Naive thymus-derived CD4-positive, alpha-beta T cell (primary cell): ENCODE measurements around the gene CDH12. TPM values are rescaled to one million over a fixed set of nuclear protein-coding genes. Genes with fewer than 3 reads are reported as not detected.

Experiments
- ATAC-seq: fragments of 150-1000 bp; cut with Tn5 transposase; 2 replicates; pipeline ENCODE4 v1.10.0; 2021; ENCODE audit warnings: mild to moderate bottlenecking, moderate library complexity
- CTCF ChIA-PET: fragments of 350-600 bp; sonication (Branson Sonifier 250); formaldehyde crosslinking; loops from one replicate; lab custom pipeline; 2021; ENCODE audit warnings: antibody characterized with exemption; lab: Charles Lee
- POLR2A ChIA-PET: fragments of 350-600 bp; sonication (Branson Sonifier 250); formaldehyde crosslinking; loops from one replicate; lab custom pipeline; 2021; ENCODE audit warnings: antibody characterized with exemption, inconsistent platforms; lab: Charles Lee
- DNase-seq, 9 donors: peaks; one replicate each; pipeline versions ENCODE4 v3.0.0 to v3.0.0-alpha.2; 2020 to 2022; ENCODE audit warnings: mixed read lengths in 1 of 9
- H3K27ac ChIP-seq: one replicate; pipeline ENCODE4 v1.7.0; 2013; ENCODE audit warnings: mild to moderate bottlenecking, low read depth, low read length, moderate library complexity
- H3K27me3 ChIP-seq, 2 donors: one replicate each; pipeline ENCODE4 v1.7.0; 2013; ENCODE audit warnings: low read length in 2 of 2, mild to moderate bottlenecking in 2 of 2, moderate library complexity in 2 of 2; ENCODE audit not compliant: control insufficient read depth in 2 of 2, insufficient read depth in 2 of 2
- H3K36me3 ChIP-seq, 3 experiments: 1 replicate in 2 of 3; 2 replicates in 1 of 3; pipeline ENCODE4 v1.7.0; 2013; ENCODE audit warnings: low read length in 3 of 3, mild to moderate bottlenecking in 3 of 3, moderate library complexity in 1 of 3; ENCODE audit not compliant: insufficient read depth in 3 of 3, control insufficient read depth in 2 of 3
- H3K4me1 ChIP-seq, 2 donors: one replicate each; pipeline ENCODE4 v1.7.0; 2013; ENCODE audit warnings: low read length in 2 of 2, mild to moderate bottlenecking in 2 of 2, moderate library complexity in 1 of 2; ENCODE audit not compliant: control insufficient read depth in 2 of 2, insufficient read depth in 2 of 2
- H3K4me3 ChIP-seq: 2 replicates; pipeline ENCODE4 v1.7.0; 2013; ENCODE audit warnings: mild to moderate bottlenecking, low read length
- H3K9me3 ChIP-seq, 3 experiments: 1 replicate in 2 of 3; 2 replicates in 1 of 3; pipeline ENCODE4 v1.7.0; 2013; ENCODE audit warnings: low read length in 3 of 3; ENCODE audit not compliant: control insufficient read depth in 2 of 3
- H3K27ac Mint-ChIP-seq, 9 donors: one replicate each; pipeline ENCODE4 v1.8.0; 2020 to 2022; ENCODE audit warnings: mixed read lengths in 9 of 9, mild to moderate bottlenecking in 8 of 9, moderate library complexity in 5 of 9, inconsistent platforms in 2 of 9
- H3K27me3 Mint-ChIP-seq, 5 donors: one replicate each; pipeline ENCODE4 v1.8.0; 2021 to 2022; ENCODE audit warnings: mixed read lengths in 5 of 5, mild to moderate bottlenecking in 1 of 5
- H3K36me3 Mint-ChIP-seq, 5 donors: one replicate each; pipeline ENCODE4 v1.8.0; 2020 to 2022; ENCODE audit warnings: mixed read lengths in 5 of 5, mild to moderate bottlenecking in 3 of 5, inconsistent platforms in 1 of 5
- H3K4me1 Mint-ChIP-seq, 7 donors: one replicate each; pipeline ENCODE4 v1.8.0; 2020 to 2022; ENCODE audit warnings: mixed read lengths in 7 of 7, mild to moderate bottlenecking in 3 of 7, inconsistent platforms in 1 of 7
- H3K4me3 Mint-ChIP-seq, 10 donors: one replicate each; pipeline ENCODE4 v1.8.0; 2020 to 2022; ENCODE audit warnings: mild to moderate bottlenecking in 10 of 10, mixed read lengths in 10 of 10, moderate library complexity in 6 of 10, inconsistent platforms in 2 of 10
- H3K9me3 Mint-ChIP-seq, 11 donors: one replicate each; pipeline ENCODE4 v1.8.0; 2020 to 2022; ENCODE audit warnings: mixed read lengths in 11 of 11, mild to moderate bottlenecking in 4 of 11, inconsistent platforms in 1 of 11, moderate library complexity in 1 of 11
- intact Hi-C, 2 donors: fragments of 100-400 bp; cut with micrococcal nuclease; formaldehyde crosslinking; loops; one replicate each; pipeline ENCODE4 v1.15.1; 2023
- polyA plus RNA-seq, 2 donors: library from polyadenylated mRNA; unstranded; fragments of 300-500 nt; fragmentation: Illumina TruSeq; gene quantifications; one replicate each; pipeline ENCODE4 v1.2.3, GENCODE V29; 2021
- total RNA-seq, 6 experiments: library from RNA in 5 of 6; stranded (reverse) in 5 of 6; gene quantifications; 1 replicate in 5 of 6; 2 replicates in 1 of 6; pipeline ENCODE4 v1.2.3 and lab custom pipeline; 2021 to 2026

CDH12 gene
- total and polyA plus RNA-seq, 7 experiments from 2014 or later: not detected

DNA sequence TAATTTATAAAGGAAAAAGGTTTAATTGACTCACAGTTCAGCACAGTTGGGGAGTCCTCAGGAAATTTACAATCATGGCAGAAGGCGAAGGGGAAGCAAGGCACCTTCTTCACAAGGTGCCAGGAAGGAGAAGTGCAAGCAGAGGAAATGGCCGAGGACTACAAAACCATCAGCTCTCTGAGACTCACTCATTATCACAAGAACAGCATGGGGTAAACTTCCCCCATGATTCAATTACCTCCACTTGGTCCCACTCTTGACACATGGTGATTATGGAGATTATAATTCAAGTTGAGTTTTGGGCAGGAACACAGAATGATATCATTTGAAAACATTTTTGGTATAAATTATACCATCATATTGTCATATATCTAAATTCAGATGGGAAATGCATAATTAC is 934.7 kb downstream of the CDH12 start:
- no peak overlapping the region for H3K4me3 ChIP-seq
- H3K36me3 ChIP-seq: no peaks in the 10 kb centered on the region
- Mint-ChIP-seq H3K36me3 (no peaks in the 10 kb centered on the region), H3K4me3 (no peak overlapping the region), H3K27me3 (no peaks in the 10 kb centered on the region), H3K27ac (no peak overlapping the region), H3K4me1 (peaks cover 0 to 2% (median 0%) of the 10 kb centered on the region in 7 donors), H3K9me3 (peaks cover 0 to 20% (median 1%) of the 10 kb centered on the region in 11 donors)
- ChIA-PET POLR2A (no interaction called here), CTCF (no interaction called here)
- H3K4me1 ChIP-seq: no peaks in the 10 kb centered on the region
- no peak overlapping the region for H3K27ac ChIP-seq
- no peaks in the 10 kb centered on the region for H3K27me3 ChIP-seq
- H3K9me3 ChIP-seq: no peaks in the 10 kb centered on the region
- DNase-seq (no peak), ATAC-seq (no peak)
- intact Hi-C loops: no loop called here

DNA sequence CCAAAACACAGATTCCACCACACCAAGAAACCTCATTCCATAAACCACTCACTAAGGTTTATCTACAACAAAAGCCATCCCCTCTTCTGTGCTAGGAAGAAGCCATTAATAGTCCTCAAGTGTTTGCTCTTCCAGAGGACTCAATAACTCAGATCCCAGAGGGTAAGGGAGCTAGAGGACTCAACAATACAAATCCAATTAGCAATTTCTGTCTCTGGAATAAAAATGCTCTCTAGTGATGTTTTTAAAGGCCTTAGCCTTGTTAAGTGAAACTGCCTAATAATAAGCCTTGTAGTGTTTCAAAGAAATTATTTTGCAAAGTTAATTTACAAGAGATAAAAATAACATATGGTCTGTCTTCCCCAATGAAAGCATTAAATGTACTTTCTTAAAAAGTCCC is 942.4 kb downstream of the CDH12 start:
- no peak overlapping the region for H3K27ac Mint-ChIP-seq
- CTCF ChIA-PET: no interaction called here

DNA sequence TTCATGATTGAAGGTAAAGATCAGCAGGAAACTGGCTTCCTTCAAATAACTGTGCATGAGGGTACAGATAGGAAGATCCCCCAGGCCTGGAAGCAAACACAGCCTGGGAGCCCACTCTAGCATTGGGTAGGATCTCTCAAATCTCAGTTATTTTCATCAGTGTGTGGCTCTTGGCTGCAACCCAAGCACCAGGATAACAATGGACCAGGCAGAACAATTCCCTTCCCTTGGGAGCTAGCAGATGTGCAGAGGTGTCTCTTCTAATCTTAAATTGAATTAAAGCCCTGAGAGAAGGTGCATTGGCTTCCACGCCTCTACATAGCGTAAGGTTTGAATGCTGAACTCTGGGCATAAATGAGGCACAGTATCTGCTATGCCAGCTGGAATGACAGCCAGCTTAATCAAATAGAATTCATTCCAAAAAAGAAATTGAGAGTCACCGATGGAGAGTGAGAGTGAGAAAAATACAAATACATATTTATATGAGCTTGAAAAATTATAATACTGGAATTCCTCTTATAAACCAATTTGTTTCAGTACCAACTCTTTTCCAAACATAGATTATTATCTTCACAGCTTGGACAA is 957.3 kb downstream of the CDH12 start:
- Mint-ChIP-seq H3K4me3 (no peak overlapping the region), H3K9me3 (peaks cover 0 to 12% (median 4%) of the 10 kb centered on the region in 11 donors), H3K36me3 (no peaks in the 10 kb centered on the region), H3K27me3 (no peaks in the 10 kb centered on the region), H3K27ac (no peak overlapping the region), H3K4me1 (peaks cover 0 to 1% (median 0%) of the 10 kb centered on the region in 7 donors)
- DNase-seq: no peak
- H3K27ac ChIP-seq: no peak overlapping the region
- H3K4me1 ChIP-seq: no peaks in the 10 kb centered on the region
- no peaks in the 10 kb centered on the region for H3K27me3 ChIP-seq
- no peak for ATAC-seq
- ChIA-PET CTCF (no interaction called here), POLR2A (no interaction called here)
- no peaks in the 10 kb centered on the region for H3K36me3 ChIP-seq
- no peak overlapping the region for H3K4me3 ChIP-seq
- H3K9me3 ChIP-seq: peaks cover 0 to 3% (median 0%) of the 10 kb centered on the region in 3 experiments
- intact Hi-C loops: no loop called here

More for the DNA sequence above, 942.4 kb downstream of the CDH12 start:
- Mint-ChIP-seq H3K36me3 (peaks cover 0 to 4% (median 0%) of the 10 kb centered on the region in 5 donors), H3K4me1 (no peaks in the 10 kb centered on the region), H3K27me3 (no peaks in the 10 kb centered on the region), H3K9me3 (peaks cover 0 to 20% (median 1%) of the 10 kb centered on the region in 11 donors), H3K4me3 (no peak overlapping the region)
- intact Hi-C loops: no loop called here
- H3K4me3 ChIP-seq: no peak overlapping the region
- DNase-seq (no peak), ATAC-seq (no peak)
- no peaks in the 10 kb centered on the region for H3K27me3 ChIP-seq
- POLR2A ChIA-PET: no interaction called here
- H3K9me3 ChIP-seq: no peaks in the 10 kb centered on the region
- H3K27ac ChIP-seq: no peak overlapping the region
- H3K4me1 ChIP-seq: no peaks in the 10 kb centered on the region
- H3K36me3 ChIP-seq: no peaks in the 10 kb centered on the region

DNA sequence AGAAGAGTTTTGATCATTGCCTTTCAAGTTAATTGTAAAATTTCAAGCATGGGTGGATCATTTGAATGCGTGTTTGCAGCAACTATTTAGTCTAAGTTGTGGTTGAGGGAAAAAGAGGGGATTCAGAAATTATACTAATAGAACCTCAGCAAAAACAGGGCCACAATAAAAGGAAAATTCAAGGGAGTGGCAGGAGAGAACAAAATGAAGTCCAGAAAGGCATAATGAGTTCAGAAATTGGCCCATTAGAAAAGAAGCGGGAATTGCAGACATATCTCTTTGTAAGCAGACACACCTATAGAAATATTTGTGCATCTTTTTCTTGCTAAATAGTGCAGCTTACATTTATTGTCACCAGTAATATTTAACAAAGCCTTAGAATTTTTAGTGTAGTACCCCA is 960.0 kb downstream of the CDH12 start:
- no peak overlapping the region for H3K4me3 Mint-ChIP-seq
- no peaks in the 10 kb centered on the region for H3K36me3 Mint-ChIP-seq
- DNase-seq: no peak
- peaks cover 0 to 1% (median 0%) of the 10 kb centered on the region in 7 donors for H3K4me1 Mint-ChIP-seq
- Histone ChIP-seq H3K9me3 (no peaks in the 10 kb centered on the region), H3K4me3 (no peak overlapping the region), H3K27me3 (no peaks in the 10 kb centered on the region), H3K27ac (no peak overlapping the region), H3K36me3 (no peaks in the 10 kb centered on the region), H3K4me1 (no peaks in the 10 kb centered on the region)
- H3K27ac Mint-ChIP-seq: no peak overlapping the region
- no peak for ATAC-seq
- ChIA-PET CTCF (no interaction called here), POLR2A (no interaction called here)
- intact Hi-C loops: no loop called here
- H3K27me3 Mint-ChIP-seq: no peaks in the 10 kb centered on the region
- peaks cover 0 to 17% (median 3%) of the 10 kb centered on the region in 11 donors for H3K9me3 Mint-ChIP-seq

DNA sequence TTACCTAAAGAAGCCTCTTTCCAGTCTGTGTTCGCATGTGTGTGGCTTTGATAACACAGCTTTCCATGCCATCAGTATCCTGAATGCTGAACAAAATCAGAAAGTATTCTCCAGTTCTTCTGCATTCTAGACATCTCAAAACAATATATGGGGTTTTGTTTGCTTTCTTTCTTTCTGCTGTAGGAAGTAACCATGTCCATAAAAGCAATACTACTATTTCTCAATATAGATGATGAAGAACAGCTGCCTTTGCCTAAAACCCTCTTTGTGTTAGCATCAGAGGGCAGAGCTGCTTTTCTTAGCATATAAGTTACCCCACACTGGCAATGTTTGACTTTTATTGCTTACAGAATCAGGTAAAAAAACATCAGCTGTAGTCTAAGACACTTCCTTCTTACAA is 963.6 kb downstream of the CDH12 start:
- H3K4me1 Mint-ChIP-seq: peaks cover 0 to 1% (median 0%) of the 10 kb centered on the region in 7 donors
- H3K27me3 Mint-ChIP-seq: no peaks in the 10 kb centered on the region
- intact Hi-C loops: no loop called here
- Histone ChIP-seq H3K9me3 (no peaks in the 10 kb centered on the region), H3K27ac (no peak overlapping the region), H3K4me3 (no peak overlapping the region), H3K27me3 (no peaks in the 10 kb centered on the region), H3K4me1 (no peaks in the 10 kb centered on the region), H3K36me3 (no peaks in the 10 kb centered on the region)
- no peaks in the 10 kb centered on the region for H3K36me3 Mint-ChIP-seq
- CTCF ChIA-PET: no interaction called here
- peaks cover 0 to 21% (median 3%) of the 10 kb centered on the region in 11 donors for H3K9me3 Mint-ChIP-seq
- no peak overlapping the region for H3K27ac Mint-ChIP-seq
- H3K4me3 Mint-ChIP-seq: no peak overlapping the region
- POLR2A ChIA-PET: no interaction called here
- no peak for ATAC-seq
- no peak for DNase-seq

DNA sequence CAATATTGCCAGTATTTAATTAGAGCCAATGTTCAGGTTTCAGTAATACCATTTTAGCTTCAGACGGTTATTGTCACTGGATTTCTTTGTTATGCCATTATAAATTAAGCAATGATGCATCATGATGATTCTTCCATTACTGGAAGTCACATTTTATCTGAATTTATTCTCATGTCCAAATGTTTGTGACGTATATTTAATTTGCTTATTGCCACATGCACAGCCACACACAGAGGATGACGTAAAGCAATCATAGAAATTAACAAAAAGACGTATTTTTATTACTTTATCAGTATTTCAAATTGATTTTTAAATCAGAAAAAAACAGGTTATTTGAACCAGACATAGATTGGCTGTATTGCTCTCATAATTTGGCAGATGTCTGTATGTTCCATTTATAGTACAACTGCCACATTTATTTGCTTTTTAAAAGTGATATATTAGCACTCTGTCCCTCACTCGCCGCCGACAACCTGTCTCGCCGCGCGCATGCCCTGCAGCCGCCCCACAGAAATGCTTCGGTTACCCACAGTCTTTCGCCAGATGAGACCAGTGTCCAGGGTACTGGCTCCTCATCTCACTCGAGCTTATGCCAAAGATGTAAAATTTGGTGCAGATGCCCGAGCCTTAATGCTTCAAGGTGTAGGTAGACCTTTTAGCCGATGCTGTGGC is 970.9 kb downstream of the CDH12 start:
- CTCF ChIA-PET: no interaction called here
- H3K27me3 ChIP-seq: no peaks in the 10 kb centered on the region
- H3K27ac Mint-ChIP-seq: no peak overlapping the region

DNA sequence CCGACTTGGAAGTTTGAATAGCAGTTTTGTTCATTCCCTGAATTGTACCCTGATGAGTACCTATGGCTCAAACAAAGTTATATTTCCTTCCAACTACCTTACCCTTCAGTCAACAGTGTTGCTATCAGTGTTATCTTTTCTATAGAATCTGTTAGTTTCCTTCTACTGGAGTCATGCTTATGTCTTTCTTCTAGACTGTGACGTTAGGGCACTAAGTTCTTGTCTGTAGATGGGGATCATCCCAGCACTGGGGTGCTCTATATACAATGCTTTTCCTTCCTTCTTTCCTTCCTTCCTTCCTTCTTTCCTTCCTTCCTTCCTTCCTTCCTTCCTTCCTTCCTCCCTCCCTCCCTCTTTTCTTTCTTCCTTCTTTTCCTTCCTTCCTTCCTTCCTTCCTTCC is 973.0 kb downstream of the CDH12 start:
- Histone ChIP-seq H3K27ac (no peak overlapping the region), H3K4me3 (no peak overlapping the region), H3K36me3 (no peaks in the 10 kb centered on the region), H3K27me3 (no peaks in the 10 kb centered on the region), H3K9me3 (peaks cover 0 to 3% (median 0%) of the 10 kb centered on the region in 3 experiments), H3K4me1 (no peaks in the 10 kb centered on the region)
- Mint-ChIP-seq H3K4me3 (no peak overlapping the region), H3K27ac (no peak overlapping the region), H3K36me3 (peaks cover 0 to 3% (median 0%) of the 10 kb centered on the region in 5 donors), H3K27me3 (no peaks in the 10 kb centered on the region), H3K4me1 (no peaks in the 10 kb centered on the region), H3K9me3 (peaks cover 2 to 25% (median 9%) of the 10 kb centered on the region in 11 donors)
- ATAC-seq: no peak
- intact Hi-C loops: no loop called here
- no peak for DNase-seq
- ChIA-PET CTCF (no interaction called here), POLR2A (no interaction called here)

More for the DNA sequence above, 970.9 kb downstream of the CDH12 start:
- DNase-seq (no peak), ATAC-seq (no peak)
- Histone ChIP-seq H3K36me3 (no peaks in the 10 kb centered on the region), H3K27ac (no peak overlapping the region), H3K9me3 (no peaks in the 10 kb centered on the region), H3K4me1 (no peaks in the 10 kb centered on the region), H3K4me3 (no peak overlapping the region)
- Mint-ChIP-seq H3K36me3 (no peaks in the 10 kb centered on the region), H3K9me3 (peaks cover 0 to 19% (median 4%) of the 10 kb centered on the region in 11 donors), H3K27me3 (no peaks in the 10 kb centered on the region), H3K4me3 (no peak overlapping the region), H3K4me1 (no peaks in the 10 kb centered on the region)
- intact Hi-C loops: no loop called here
- POLR2A ChIA-PET: no interaction called here
